ENCODE measurements around the gene DLG1. TPM values are rescaled to one million over a fixed set of nuclear protein-coding genes. Genes with fewer than 3 reads are reported as not detected.

Gene DLG1
- total RNA-seq, 1 donor from 2014 or later, result 99.6 TPM

DNA sequence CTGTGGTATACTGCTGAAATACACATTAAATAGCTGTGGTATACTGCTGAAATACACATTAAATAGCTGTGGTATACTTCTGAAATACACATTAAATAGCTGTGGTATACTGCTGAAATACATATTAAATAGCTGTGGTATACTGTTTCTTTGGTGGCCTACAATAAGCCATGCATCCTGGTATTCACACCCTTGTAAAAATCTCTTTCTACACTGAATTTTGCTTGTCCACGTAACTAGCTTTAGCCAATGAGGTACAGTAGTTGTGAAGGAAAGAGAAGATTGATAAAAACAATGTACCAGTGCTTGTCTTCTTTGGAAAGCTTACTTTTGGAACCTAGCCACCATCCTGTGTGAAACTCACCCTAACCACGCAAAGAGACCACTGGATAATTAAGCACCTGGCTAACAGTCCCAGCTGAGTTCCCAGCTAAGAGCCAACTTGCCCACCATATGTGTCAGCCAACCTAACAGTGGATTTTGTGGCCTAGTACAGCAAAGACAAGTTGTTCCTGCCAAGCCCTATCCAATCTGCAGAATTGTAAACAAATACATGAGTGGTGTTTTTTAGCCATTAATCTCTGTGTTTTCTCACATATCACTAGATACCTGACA, 165.4 kb downstream of the DLG1 start:
- no peak overlapping the region for H3K27ac Mint-ChIP-seq
- H3K9me3 Mint-ChIP-seq (ENCODE audit: low read depth), result peaks cover 5% of the 10 kb centered on the region
- peaks cover 43% of the 10 kb centered on the region for H3K36me3 Mint-ChIP-seq (ENCODE audit: insufficient read depth)
- H3K4me3 Mint-ChIP-seq (ENCODE audit: low read depth), result no peak overlapping the region
- TF ChIP-seq, protein P1, sequence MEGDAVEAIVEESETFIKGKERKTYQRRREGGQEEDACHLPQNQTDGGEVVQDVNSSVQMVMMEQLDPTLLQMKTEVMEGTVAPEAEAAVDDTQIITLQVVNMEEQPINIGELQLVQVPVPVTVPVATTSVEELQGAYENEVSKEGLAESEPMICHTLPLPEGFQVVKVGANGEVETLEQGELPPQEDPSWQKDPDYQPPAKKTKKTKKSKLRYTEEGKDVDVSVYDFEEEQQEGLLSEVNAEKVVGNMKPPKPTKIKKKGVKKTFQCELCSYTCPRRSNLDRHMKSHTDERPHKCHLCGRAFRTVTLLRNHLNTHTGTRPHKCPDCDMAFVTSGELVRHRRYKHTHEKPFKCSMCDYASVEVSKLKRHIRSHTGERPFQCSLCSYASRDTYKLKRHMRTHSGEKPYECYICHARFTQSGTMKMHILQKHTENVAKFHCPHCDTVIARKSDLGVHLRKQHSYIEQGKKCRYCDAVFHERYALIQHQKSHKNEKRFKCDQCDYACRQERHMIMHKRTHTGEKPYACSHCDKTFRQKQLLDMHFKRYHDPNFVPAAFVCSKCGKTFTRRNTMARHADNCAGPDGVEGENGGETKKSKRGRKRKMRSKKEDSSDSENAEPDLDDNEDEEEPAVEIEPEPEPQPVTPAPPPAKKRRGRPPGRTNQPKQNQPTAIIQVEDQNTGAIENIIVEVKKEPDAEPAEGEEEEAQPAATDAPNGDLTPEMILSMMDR (IDR thresholded peaks at IDR 0.05; ENCODE audit: unreplicated experiment), result no peak
- H3K27me3 Mint-ChIP-seq, result no peaks in the 10 kb centered on the region
- H3K4me1 Mint-ChIP-seq (ENCODE audit: low read depth), result no peaks in the 10 kb centered on the region
- no peak for DNase-seq (ENCODE audit: low spot score, unreplicated experiment)

DNA sequence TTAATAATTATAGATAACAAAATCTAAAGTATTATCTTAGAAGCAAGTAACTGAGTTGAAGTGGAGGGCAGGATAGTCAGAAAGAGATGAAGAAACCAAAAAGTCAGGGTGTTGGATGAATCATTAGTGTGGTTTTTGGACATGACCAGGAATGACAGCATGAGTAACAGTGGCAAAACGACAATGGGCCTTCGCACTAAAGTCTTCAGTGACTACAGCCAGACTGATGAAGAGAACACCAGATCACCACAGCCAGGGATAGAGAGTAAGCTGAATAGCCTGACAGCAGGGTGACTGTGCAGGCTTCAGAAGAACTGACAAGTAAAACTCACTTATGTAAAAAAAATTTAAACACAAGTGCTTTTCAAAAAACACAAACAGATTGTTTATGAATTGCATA, 172.8 kb downstream of the DLG1 start:
- DNase-seq (ENCODE audit: low spot score, unreplicated experiment), result no peak
- H3K27me3 Mint-ChIP-seq, result no peaks in the 10 kb centered on the region
- TF ChIP-seq, protein P1 (IDR thresholded peaks at IDR 0.05; ENCODE audit: unreplicated experiment), result no peak
- no peaks in the 10 kb centered on the region for H3K9me3 Mint-ChIP-seq (ENCODE audit: low read depth)
- H3K4me1 Mint-ChIP-seq (ENCODE audit: low read depth), result no peaks in the 10 kb centered on the region
- no peak overlapping the region for H3K4me3 Mint-ChIP-seq (ENCODE audit: low read depth)
- H3K27ac Mint-ChIP-seq, result no peak overlapping the region
- H3K36me3 Mint-ChIP-seq (ENCODE audit: insufficient read depth), result peaks cover 16% of the 10 kb centered on the region

GRCh38 chr3:197124713-197125112, 173.7 kb downstream of the DLG1 start:
- no peak overlapping the region for H3K4me3 Mint-ChIP-seq (ENCODE audit: low read depth)
- H3K9me3 Mint-ChIP-seq (ENCODE audit: low read depth), result no peaks in the 10 kb centered on the region
- TF ChIP-seq, protein P1 (IDR thresholded peaks at IDR 0.05; ENCODE audit: unreplicated experiment), result no peak
- peaks cover 17% of the 10 kb centered on the region for H3K36me3 Mint-ChIP-seq (ENCODE audit: insufficient read depth)
- no peaks in the 10 kb centered on the region for H3K27me3 Mint-ChIP-seq
- no peaks in the 10 kb centered on the region for H3K4me1 Mint-ChIP-seq (ENCODE audit: low read depth)
- DNase-seq (ENCODE audit: low spot score, unreplicated experiment), result no peak
- H3K27ac Mint-ChIP-seq, result no peak overlapping the region

DNA sequence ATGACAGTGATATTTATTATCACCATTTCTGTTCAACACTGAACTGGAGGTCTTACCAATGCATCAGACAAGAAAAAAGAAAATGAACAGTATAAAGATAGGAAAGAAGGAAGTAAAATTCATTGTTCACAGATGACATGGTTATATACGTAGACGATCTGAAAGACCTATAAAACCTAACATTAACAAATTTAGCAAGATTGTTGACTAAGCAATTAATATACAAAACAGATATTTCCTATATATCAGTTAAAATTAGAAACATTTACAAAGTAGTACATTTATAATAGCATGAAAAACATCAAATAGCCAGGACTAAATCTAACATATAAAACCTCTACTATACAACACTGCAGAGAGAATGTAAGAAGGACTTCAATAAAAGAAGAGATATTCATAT, 176.0 kb downstream of the DLG1 start:
- Mint-ChIP-seq H3K27ac (no peak overlapping the region), H3K4me3 (ENCODE audit: low read depth) (no peak overlapping the region), H3K27me3 (no peaks in the 10 kb centered on the region), H3K9me3 (ENCODE audit: low read depth) (no peaks in the 10 kb centered on the region), H3K4me1 (ENCODE audit: low read depth) (no peaks in the 10 kb centered on the region), H3K36me3 (ENCODE audit: insufficient read depth) (peaks cover 12% of the 10 kb centered on the region)
- TF ChIP-seq, protein P1 (IDR thresholded peaks at IDR 0.05; ENCODE audit: unreplicated experiment), result no peak
- DNase-seq (ENCODE audit: low spot score, unreplicated experiment), result no peak

DNA sequence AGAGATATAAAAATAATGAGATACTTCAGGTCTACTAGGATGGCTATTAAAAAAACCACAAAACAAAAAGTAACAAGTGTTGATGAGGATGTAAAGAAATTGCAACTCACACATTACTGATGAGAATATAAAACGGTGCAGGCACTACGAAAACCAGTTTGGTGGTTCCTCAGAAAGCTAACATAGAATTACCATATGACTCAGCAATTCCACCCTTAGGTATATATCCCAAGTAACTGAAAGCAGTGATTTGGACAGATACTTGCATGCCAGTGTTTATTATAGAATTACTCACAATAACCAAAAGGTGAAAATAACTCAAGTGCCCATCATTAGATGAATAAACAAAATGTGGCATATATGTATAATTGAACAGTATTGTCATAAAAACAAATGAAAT, 181.3 kb downstream of the DLG1 start:
- H3K4me1 Mint-ChIP-seq (ENCODE audit: low read depth), result no peaks in the 10 kb centered on the region
- peaks cover 22% of the 10 kb centered on the region for H3K36me3 Mint-ChIP-seq (ENCODE audit: insufficient read depth)
- DNase-seq (ENCODE audit: low spot score, unreplicated experiment), result no peak
- H3K4me3 Mint-ChIP-seq (ENCODE audit: low read depth), result no peak overlapping the region
- no peaks in the 10 kb centered on the region for H3K9me3 Mint-ChIP-seq (ENCODE audit: low read depth)
- H3K27ac Mint-ChIP-seq, result peak overlapping the region; percentile 25
- H3K27me3 Mint-ChIP-seq, result no peaks in the 10 kb centered on the region
- TF ChIP-seq, protein P1 (IDR thresholded peaks at IDR 0.05; ENCODE audit: unreplicated experiment), result no peak
